GM12878 (cell line): ENCODE data around the gene CCDC71L. TPM values are rescaled to one million over a fixed set of nuclear protein-coding genes. Genes with fewer than 3 reads are reported as not detected.

Source experiments
- ATAC-seq: fragments of 200-7000 bp; cut with Tn5 transposase; 3 replicates; pipeline ENCODE4 v1.9.1; 2020; ENCODE audit warnings: mild to moderate bottlenecking, moderate library complexity
- BruUV-seq: library from RNA; stranded (reverse); fragments of 400-500 nt; replicated peaks from 2 replicates; lab custom pipeline; 2021; lab: Mats Ljungman, UMichigan
- CTCF ChIA-PET: fragments of 300-600 bp; sonication (Branson Sonifier 250); formaldehyde crosslinking; extraction: SDS; loops from one replicate; lab custom pipeline; 2021; ENCODE audit warnings: inconsistent platforms; lab: Yijun Ruan, JAX
- POLR2A ChIA-PET: fragments of 350-600 bp; formaldehyde crosslinking; extraction: SDS; loops from one replicate; lab custom pipeline; 2021; ENCODE audit warnings: inconsistent platforms; lab: Charles Lee
- RAD21 ChIA-PET: fragments of 300-600 bp; sonication (Branson Sonifier 250); formaldehyde crosslinking; loops from one replicate; lab custom pipeline; 2023; ENCODE audit warnings: antibody characterized with exemption; ENCODE audit not compliant: unreplicated experiment; lab: Charles Lee
- SMC1A ChIA-PET: fragments of 300-600 bp; sonication (Branson Sonifier 250); formaldehyde crosslinking; loops from one replicate; lab custom pipeline; 2023; ENCODE audit not compliant: unreplicated experiment, uncharacterized antibody; lab: Charles Lee
- DNase-seq: peaks from one replicate; pipeline ENCODE4 v3.0.0-alpha.2; 2011; ENCODE audit warnings: low read depth, low spot score
- FAIRE-seq: peaks from 3 replicates; lab custom pipeline; 2011; peaks lifted over from hg19 to GRCh38; lab: Jason Lieb, UNC
- H2AFZ ChIP-seq: 2 replicates; pipeline ENCODE4 v1.6.0; 2011; ENCODE audit warnings: low read depth, low read length, control low read depth; ENCODE audit not compliant: control insufficient read depth
- H3K27ac ChIP-seq: 2 replicates; pipeline ENCODE4 v1.5.1; 2011; ENCODE audit warnings: control low read depth; ENCODE audit not compliant: control insufficient read depth, insufficient read depth
- H3K27me3 ChIP-seq, 2 experiments: replicated peaks in 1 of 2; 2 replicates each; pipeline versions ENCODE4 v1.6.0 to v1.6.1; 2011; ENCODE audit warnings: low read length in 1 of 2; ENCODE audit not compliant: control insufficient read depth in 2 of 2, insufficient read depth in 2 of 2
- H3K36me3 ChIP-seq, 2 experiments: 2 replicates each; pipeline ENCODE4 v1.5.1; 2011; ENCODE audit warnings: low read length in 1 of 2; ENCODE audit not compliant: control insufficient read depth in 2 of 2, insufficient read depth in 2 of 2
- H3K4me1 ChIP-seq: 2 replicates; pipeline ENCODE4 v1.6.1; 2011; ENCODE audit warnings: mild to moderate bottlenecking, low read length, moderate library complexity, mixed read lengths; ENCODE audit not compliant: control insufficient read depth, insufficient read depth
- H3K4me2 ChIP-seq: 2 replicates; pipeline ENCODE4 v1.6.0; 2011; ENCODE audit warnings: control low read depth; ENCODE audit not compliant: control insufficient read depth, insufficient read depth
- H3K4me3 ChIP-seq: fragments of 200-600 bp; sonication (generic); 2 replicates; pipeline ENCODE4 v1.5.1; 2016
- H3K79me2 ChIP-seq: 2 replicates; pipeline ENCODE4 v1.6.0; 2011; ENCODE audit warnings: low read length; ENCODE audit not compliant: control insufficient read depth, insufficient read depth
- H3K9ac ChIP-seq: 2 replicates; pipeline ENCODE4 v1.8.0; 2011; ENCODE audit warnings: low read length, control low read depth, mixed read lengths; ENCODE audit not compliant: control insufficient read depth, insufficient read depth
- H3K9me3 ChIP-seq: replicated peaks from 3 replicates; pipeline ENCODE4 v1.5.1; 2011; ENCODE audit warnings: mild to moderate bottlenecking, low read length; ENCODE audit not compliant: control insufficient read depth, insufficient read depth
- H4K20me1 ChIP-seq: 2 replicates; pipeline ENCODE4 v1.6.0; 2011; ENCODE audit not compliant: control insufficient read depth, insufficient read depth
- ELK1 ChIP-seq: IDR thresholded peaks from 2 replicates; pipeline ENCODE4 v1.6.1; 2012; ENCODE audit warnings: low read depth, low read length, improper control_type of control experiment
- FOS ChIP-seq: IDR thresholded peaks from 3 replicates; pipeline ENCODE4 v1.6.1; 2011; ENCODE audit warnings: borderline replicate concordance; ENCODE audit not compliant: insufficient read length; ENCODE audit errors: extremely low read depth
- SREBF2 ChIP-seq: IDR thresholded peaks from 2 replicates; pipeline ENCODE4 v1.6.1; 2012; ENCODE audit warnings: mild to moderate bottlenecking, low read length
- WGBS: methylation state at CpG from one replicate; pipeline ENCODE4 v1.1.6; 2016; ENCODE audit warnings: low lambda C conversion rate; ENCODE audit not compliant: insufficient replicate concordance, insufficient coverage; ENCODE audit errors: missing lambda C conversion rate; 5-methylcytosine and 5-hydroxymethylcytosine counted together
- in situ Hi-C: fragments of 300-500 bp; cut with MboI; formaldehyde crosslinking; loops from 9 replicates; pipeline ENCODE4 v1.14.3; 2018; ENCODE audit warnings: mixed read lengths
- intact Hi-C: fragments of 100-400 bp; cut with micrococcal nuclease; formaldehyde crosslinking; loops from one replicate; pipeline ENCODE4 v1.14.2; 2022; ENCODE audit not compliant: unreplicated experiment
- polyA plus RNA-seq, 11 experiments: library from polyadenylated mRNA; depleted of rRNA in 4 of 11; unstranded in 6 of 11; stranded (reverse) in 5 of 11; fragments of >200 nt; fragmentation: Nextera tagmentation in 4 of 11; fragmentation: Illumina TruSeq in 1 of 11; extraction: Ambion mirVana in 4 of 11; extraction: Trizol in 1 of 11; gene quantifications; 1 replicate in 1 of 11; 2 replicates in 10 of 11; pipeline versions ENCODE4 v1.2.1 to v1.2.3, GENCODE V29; 2011 to 2016; ENCODE audit warnings: inconsistent platforms in 2 of 11, missing spikeins in 2 of 11, low read depth in 1 of 11
- total RNA-seq, 4 experiments: library from RNA; depleted of rRNA in 3 of 4; stranded (reverse); fragments of >200 nt in 3 of 4; fragmentation: Illumina TruSeq in 1 of 4; extraction: Trizol in 1 of 4; gene quantifications; 2 replicates each; pipeline versions ENCODE4 v1.2.1 to v1.2.3, GENCODE V29; 2013 to 2021

CCDC71L gene
- total and polyA plus RNA-seq, 10 of the 15 experiments (the other 5 are each of a cell fraction or from before 2014, with no cell fraction given), result 1.1 to 20.7 (median 3.8) TPM

- SMC1A ChIA-PET, result no interaction called here
- no TSS peak for BruUV-seq
- Histone ChIP-seq H3K27me3 (no peaks in the 10 kb centered on the region), H4K20me1 (no peaks in the 10 kb centered on the region), H3K4me1 (no peaks in the 10 kb centered on the region), H2AFZ (no peak overlapping the region), H3K4me2 (no peak overlapping the region), H3K9ac (no peak overlapping the region), H3K79me2 (no peaks in the 10 kb centered on the region), H3K27ac (no peak overlapping the region), H3K36me3 (no peaks in the 10 kb centered on the region), H3K4me3 (no peak overlapping the region), H3K9me3 (no peaks in the 10 kb centered on the region)
- intact Hi-C loops (no loop called here), in situ Hi-C loops (no loop called here)
- TF ChIP-seq ELK1, result no peak
- no peak for TF ChIP-seq FOS
- TF ChIP-seq SREBF2, result no peak
- ATAC-seq (no peak), DNase-seq (no peak), FAIRE-seq (no peak)
- RAD21 ChIA-PET, result no interaction called here
- WGBS, result 9% methylated on average over 1 of the region's 1 CpG
- CTCF ChIA-PET, result interaction anchor here (1.9 to 2.1 kb wide), 2 partner anchors 14 to 66 kb away, joined by 4 to 6 read pairs; no protein-coding TSS in a partner anchor
- POLR2A ChIA-PET, result no interaction called here
Measured at GRCh38 chr7:106608661-106609060, 52.3 kb downstream of the CCDC71L start.

Other genes with a start within 250 kb of the CCDC71L start
- 7.6 and 7.8 TPM in 2 replicates for gene PIK3CG, start 204.1 kb upstream of the CCDC71L start, total RNA-seq (2014; rRNA removed)
- 7.1 TPM in 2 replicates for gene PIK3CG, start 204.1 kb upstream of the CCDC71L start, total RNA-seq (2014; rRNA removed; fragmentation: Illumina TruSeq; extraction: Trizol)
- 7.1 and 8.0 TPM in 2 replicates for gene PIK3CG, start 204.1 kb upstream of the CCDC71L start, total RNA-seq (2021)
- gene PIK3CG, start 204.1 kb upstream of the CCDC71L start, polyA plus RNA-seq (2011; rRNA removed), result 7.1 and 7.3 TPM in 2 replicates
- gene PIK3CG, start 204.1 kb upstream of the CCDC71L start, polyA plus RNA-seq (2014; fragmentation: Illumina TruSeq; extraction: Trizol), result 6.9 and 10.0 TPM in 2 replicates
- 1 to 10 TPM in 1 of 2 experiments, under 1 TPM in 1; 0.79 to 1.3 TPM for gene PIK3CG, start 204.1 kb upstream of the CCDC71L start, polyA plus RNA-seq (2014; fragmentation: Nextera tagmentation; extraction: Ambion mirVana)
- gene PIK3CG, start 204.1 kb upstream of the CCDC71L start, polyA plus RNA-seq (2014; rRNA removed), result 3.0 and 3.5 TPM in 2 replicates
- gene PIK3CG, start 204.1 kb upstream of the CCDC71L start, polyA plus RNA-seq (2016; fragmentation: Nextera tagmentation; extraction: Ambion mirVana), result 1 to 10 TPM; 2.5 to 3.3 TPM